Putamen (tissue), 1 donor: ENCODE data around the gene CNN2.

Experiments used
- DNase-seq: peaks from one replicate; pipeline ENCODE4 v3.0.0-alpha.2; 2016; ENCODE audit warnings: low spot score

Gene CNN2

GRCh38 chr19:1081301-1082164, 55.1 kb downstream of the CNN2 start:
- no peak for DNase-seq

- no peak for DNase-seq
These were observed 55.9 kb downstream of the CNN2 start for GRCh38 chr19:1082165-1082927.

- DNase-seq = no peak
These were observed 56.8 kb downstream of the CNN2 start for GRCh38 chr19:1082928-1083816.

- DNase-seq = no peak
These were observed 57.8 kb downstream of the CNN2 start for GRCh38 chr19:1084024-1084868.

GRCh38 chr19:1085053-1085658, 58.7 kb downstream of the CNN2 start:
- no peak for DNase-seq

GRCh38 chr19:1085676-1086442, 59.5 kb downstream of the CNN2 start:
- no peak for DNase-seq

- no peak for DNase-seq
These were observed 60.2 kb downstream of the CNN2 start for GRCh38 chr19:1086613-1087012.

GRCh38 chr19:1087813-1088415, 61.5 kb downstream of the CNN2 start:
- DNase-seq = peak; percentile 37

GRCh38 chr19:1088416-1089010, 62.1 kb downstream of the CNN2 start:
- DNase-seq = no peak
